ENCODE measurements around the gene CHST11.

The CHST11 gene

GRCh38 chr12:104627231-104627989 is 170.7 kb downstream of the CHST11 start:
- no peaks in the 10 kb centered on the region for H3K36me3 ChIP-seq (ENCODE audit: control insufficient read depth, low read length)
- no peaks in the 10 kb centered on the region; the same call in 1 of the 2 replicates for H3K4me1 ChIP-seq (ENCODE audit: control insufficient read depth, low read length)
- no peaks in the 10 kb centered on the region for H3K27me3 ChIP-seq (ENCODE audit: control insufficient read depth, low read length)
- H3K4me2 ChIP-seq (ENCODE audit: low read length): no peak overlapping the region
- no peaks in the 10 kb centered on the region for H3K9me2 ChIP-seq (replicated peaks; ENCODE audit: control insufficient read depth, low read length)
- TF ChIP-seq EZH2phosphoT487 (IDR thresholded peaks at IDR 0.05; ENCODE audit: borderline replicate concordance, low read length): no peak
- no peak for TF ChIP-seq CTCF (IDR thresholded peaks at IDR 0.05; ENCODE audit: low read depth, low read length, poor library complexity, severe bottlenecking)
- no peaks in the 10 kb centered on the region for H3K9me3 ChIP-seq (ENCODE audit: control insufficient read depth, insufficient read depth, low read length)
- H3F3A ChIP-seq (ENCODE audit: control insufficient read depth, insufficient read depth): no peaks in the 10 kb centered on the region
- no peak overlapping the region for H3K27ac ChIP-seq (ENCODE audit: low read depth, low read length)
- H4K20me1 ChIP-seq (ENCODE audit: control insufficient read depth, insufficient read depth, low read depth, low read length): no peaks in the 10 kb centered on the region
- no peak overlapping the region for H3K4me3 ChIP-seq (ENCODE audit: low read length)
- H3K79me2 ChIP-seq (ENCODE audit: control insufficient read depth, low read length): no peaks in the 10 kb centered on the region

- Histone ChIP-seq H3K9me3 (ENCODE audit: control insufficient read depth, insufficient read depth, low read length) (no peaks in the 10 kb centered on the region), H3K4me1 (ENCODE audit: control insufficient read depth, low read length) (no peaks in the 10 kb centered on the region; the same call in 1 of the 2 replicates), H3K79me2 (ENCODE audit: control insufficient read depth, low read length) (no peaks in the 10 kb centered on the region), H3K36me3 (ENCODE audit: control insufficient read depth, low read length) (no peaks in the 10 kb centered on the region), H3K4me3 (ENCODE audit: low read length) (no peak overlapping the region), H4K20me1 (ENCODE audit: control insufficient read depth, insufficient read depth, low read depth, low read length) (no peaks in the 10 kb centered on the region), H3F3A (ENCODE audit: control insufficient read depth, insufficient read depth) (no peaks in the 10 kb centered on the region), H3K27me3 (ENCODE audit: control insufficient read depth, low read length) (no peaks in the 10 kb centered on the region), H3K27ac (ENCODE audit: low read depth, low read length) (no peak overlapping the region), H3K4me2 (ENCODE audit: low read length) (no peak overlapping the region), H3K9me2 (replicated peaks; ENCODE audit: control insufficient read depth, low read length) (no peaks in the 10 kb centered on the region)
- no peak for TF ChIP-seq CTCF (IDR thresholded peaks at IDR 0.05; ENCODE audit: low read depth, low read length, poor library complexity, severe bottlenecking)
- TF ChIP-seq EZH2phosphoT487 (IDR thresholded peaks at IDR 0.05; ENCODE audit: borderline replicate concordance, low read length): no peak
Measured at GRCh38 chr12:104627990-104628830, 171.5 kb downstream of the CHST11 start.

- no peaks in the 10 kb centered on the region for H4K20me1 ChIP-seq (ENCODE audit: control insufficient read depth, insufficient read depth, low read depth, low read length)
- no peak overlapping the region for H3K4me2 ChIP-seq (ENCODE audit: low read length)
- H3K27ac ChIP-seq (ENCODE audit: low read depth, low read length): no peak overlapping the region
- H3K36me3 ChIP-seq (ENCODE audit: control insufficient read depth, low read length): no peaks in the 10 kb centered on the region
- TF ChIP-seq CTCF (IDR thresholded peaks at IDR 0.05; ENCODE audit: low read depth, low read length, poor library complexity, severe bottlenecking) (no peak), EZH2phosphoT487 (IDR thresholded peaks at IDR 0.05; ENCODE audit: borderline replicate concordance, low read length) (no peak)
- H3K4me1 ChIP-seq (ENCODE audit: control insufficient read depth, low read length): no peaks in the 10 kb centered on the region; the same call in 1 of the 2 replicates
- no peaks in the 10 kb centered on the region for H3K79me2 ChIP-seq (ENCODE audit: control insufficient read depth, low read length)
- H3K4me3 ChIP-seq (ENCODE audit: low read length): no peak overlapping the region
- no peaks in the 10 kb centered on the region for H3K9me2 ChIP-seq (replicated peaks; ENCODE audit: control insufficient read depth, low read length)
- H3K27me3 ChIP-seq (ENCODE audit: control insufficient read depth, low read length): no peaks in the 10 kb centered on the region
- no peaks in the 10 kb centered on the region for H3F3A ChIP-seq (ENCODE audit: control insufficient read depth, insufficient read depth)
- H3K9me3 ChIP-seq (ENCODE audit: control insufficient read depth, insufficient read depth, low read length): no peaks in the 10 kb centered on the region
Measured at GRCh38 chr12:104628831-104629135, 172.0 kb downstream of the CHST11 start.

All from DOHH2 (cell line).